WTC11 (cell line): ENCODE data around the gene SYNDIG1. TPM values are rescaled to one million over a fixed set of nuclear protein-coding genes. Genes with fewer than 3 reads are reported as not detected.
"Not testable (repeated sequence)": the region's sequence is repeated elsewhere in the genome, so short reads cannot be mapped to it uniquely, and the experiment has no call there.

Experiments
- ATAC-seq: fragments of 200-7000 bp; cut with Tn5 transposase; 2 replicates; pipeline ENCODE4 v1.10.0; 2021; ENCODE audit warnings: mild to moderate bottlenecking, moderate library complexity
- CTCF ChIA-PET: fragments of 300-600 bp; sonication (Branson Sonifier 250); formaldehyde crosslinking; loops from one replicate; lab custom pipeline; 2021; ENCODE audit warnings: antibody characterized with exemption; lab: Charles Lee
- POLR2A ChIA-PET: fragments of 350-600 bp; sonication (Branson Sonifier 250); formaldehyde crosslinking; loops from one replicate; lab custom pipeline; 2021; ENCODE audit warnings: antibody characterized with exemption; lab: Charles Lee
- DNase-seq: peaks from one replicate; pipeline ENCODE4 v3.0.0; 2021; ENCODE audit warnings: low spot score
- H3K27ac Mint-ChIP-seq: 2 replicates; pipeline ENCODE4 v1.8.0; 2021; ENCODE audit warnings: mixed read lengths
- H3K27me3 Mint-ChIP-seq: 2 replicates; pipeline ENCODE4 v1.8.0; 2021; ENCODE audit warnings: low read depth, mild to moderate bottlenecking, moderate library complexity, mixed read lengths
- H3K36me3 Mint-ChIP-seq: 2 replicates; pipeline ENCODE4 v1.8.0; 2021; ENCODE audit warnings: mixed read lengths
- H3K4me1 Mint-ChIP-seq: 2 replicates; pipeline ENCODE4 v1.8.0; 2022; ENCODE audit warnings: mixed read lengths
- H3K4me3 Mint-ChIP-seq: 2 replicates; pipeline ENCODE4 v1.8.0; 2021; ENCODE audit warnings: mild to moderate bottlenecking, moderate library complexity, mixed read lengths
- H3K9me3 Mint-ChIP-seq: 2 replicates; pipeline ENCODE4 v1.8.0; 2021; ENCODE audit warnings: mixed read lengths
- CREB1 ChIP-seq: sonication (generic); formaldehyde crosslinking; IDR thresholded peaks from 2 replicates; pipeline ENCODE4 v1.8.0; 2023; ENCODE audit warnings: mild to moderate bottlenecking, missing genetic modification reagents
- ELF4 ChIP-seq: sonication (generic); formaldehyde crosslinking; IDR thresholded peaks from 2 replicates; pipeline ENCODE4 v1.8.1; 2022; ENCODE audit warnings: low read depth, mild to moderate bottlenecking, moderate library complexity, missing genetic modification reagents
- ESRRA ChIP-seq: sonication (generic); formaldehyde crosslinking; IDR thresholded peaks from 2 replicates; pipeline ENCODE4 v1.8.1; 2022; ENCODE audit warnings: mild to moderate bottlenecking, missing genetic modification reagents, borderline replicate concordance
- JAZF1 ChIP-seq: fragments of 250-450 bp; sonication (Bioruptor Pico); IDR thresholded peaks from 2 replicates; pipeline ENCODE4 v1.9.0; 2021; ENCODE audit warnings: moderate library complexity, mild to moderate bottlenecking, inconsistent platforms
- KAT7 ChIP-seq: sonication (generic); formaldehyde crosslinking; IDR thresholded peaks from 2 replicates; pipeline ENCODE4 v1.8.1; 2023; ENCODE audit warnings: missing genetic modification reagents, mild to moderate bottlenecking, borderline replicate concordance
- NFATC4 ChIP-seq: fragments of 250-450 bp; sonication (Bioruptor Pico); IDR thresholded peaks from 2 replicates; pipeline ENCODE4 v1.9.0; 2021; ENCODE audit warnings: mild to moderate bottlenecking
- ZBTB21 ChIP-seq: sonication (generic); formaldehyde crosslinking; IDR thresholded peaks from 2 replicates; pipeline ENCODE4 v1.8.1; 2023; ENCODE audit warnings: mild to moderate bottlenecking, missing genetic modification reagents, borderline replicate concordance
- ZNF219 ChIP-seq: sonication (generic); formaldehyde crosslinking; IDR thresholded peaks from 2 replicates; pipeline ENCODE4 v1.8.0; 2023; ENCODE audit warnings: missing genetic modification reagents, mild to moderate bottlenecking, borderline replicate concordance
- ZNF232 ChIP-seq: sonication (generic); formaldehyde crosslinking; IDR thresholded peaks from 2 replicates; pipeline ENCODE4 v1.8.0; 2022; ENCODE audit warnings: mild to moderate bottlenecking, missing genetic modification reagents
- ZNF396 ChIP-seq: fragments of 250-450 bp; sonication (Bioruptor Pico); IDR thresholded peaks from 2 replicates; pipeline ENCODE4 v1.8.0; 2021; ENCODE audit warnings: mild to moderate bottlenecking, moderate library complexity, borderline replicate concordance
- ZNF423 ChIP-seq: fragments of 250-450 bp; sonication (Bioruptor Pico); IDR thresholded peaks from 2 replicates; pipeline ENCODE4 v2.1.2; 2022; ENCODE audit warnings: mild to moderate bottlenecking, moderate library complexity
- total RNA-seq: library from RNA; stranded (reverse); gene quantifications from 3 replicates; pipeline ENCODE4 v1.2.3, GENCODE V29; 2021
- TF ChIP-seq, protein P1 (sequence below): fragments of 250-450 bp; sonication (Bioruptor Pico); IDR thresholded peaks from 2 replicates; pipeline ENCODE4 v1.9.0; 2021; ENCODE audit warnings: mild to moderate bottlenecking, borderline replicate concordance
- TF ChIP-seq, protein P2 (sequence below): sonication (generic); formaldehyde crosslinking; IDR thresholded peaks from 2 replicates; pipeline ENCODE4 v1.8.0; 2023; ENCODE audit warnings: mild to moderate bottlenecking, missing genetic modification reagents
- TF ChIP-seq, protein P3 (sequence below): sonication (generic); formaldehyde crosslinking; IDR thresholded peaks from 2 replicates; pipeline ENCODE4 v1.8.1; 2023; ENCODE audit warnings: mild to moderate bottlenecking, missing genetic modification reagents
- TF ChIP-seq, protein P4 (sequence below): sonication (generic); formaldehyde crosslinking; IDR thresholded peaks from 2 replicates; pipeline ENCODE4 v1.8.1; 2022; ENCODE audit warnings: low read depth, missing genetic modification reagents, borderline replicate concordance
- TF ChIP-seq, protein P5 (sequence below): fragments of 250-450 bp; sonication (Bioruptor Pico); IDR thresholded peaks from 2 replicates; pipeline ENCODE4 v1.9.0; 2021; ENCODE audit warnings: moderate library complexity, mild to moderate bottlenecking, inconsistent platforms, borderline replicate concordance
- TF ChIP-seq, protein P6 (sequence below): sonication (generic); formaldehyde crosslinking; IDR thresholded peaks from 2 replicates; pipeline ENCODE4 v1.8.1; 2023; ENCODE audit warnings: mild to moderate bottlenecking, moderate library complexity, missing genetic modification reagents

Gene SYNDIG1
- total RNA-seq, 1 experiment from 2014 or later: 6.4 TPM

DNA sequence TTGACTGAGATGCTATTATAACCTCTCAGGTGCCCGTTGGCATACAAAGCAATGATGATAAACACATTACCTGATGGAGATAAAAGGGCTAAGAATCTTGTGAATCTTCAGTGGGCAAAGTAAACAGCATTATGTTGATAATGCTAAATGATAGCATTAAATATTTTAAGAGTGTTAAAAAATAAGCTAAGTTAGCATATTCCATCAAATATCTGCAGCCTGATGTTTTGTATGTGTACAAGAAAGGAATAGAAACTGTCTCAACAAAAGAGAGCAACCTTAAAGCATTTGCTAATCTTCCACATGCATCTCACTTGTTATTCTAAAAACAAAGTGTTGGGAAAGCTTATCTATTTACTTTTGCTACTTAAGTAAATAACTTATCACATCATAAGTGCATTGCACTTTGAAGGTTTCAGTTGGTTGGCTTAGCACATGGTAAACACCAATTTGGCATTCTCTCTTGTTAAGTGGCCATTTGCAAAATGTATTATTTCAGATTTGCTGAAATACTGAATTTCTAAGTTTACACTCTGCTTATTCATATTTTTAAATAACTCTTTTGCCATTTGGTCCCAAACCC lies 151.6 kb downstream of the SYNDIG1 start (continued):
- TF ChIP-seq, protein P1, sequence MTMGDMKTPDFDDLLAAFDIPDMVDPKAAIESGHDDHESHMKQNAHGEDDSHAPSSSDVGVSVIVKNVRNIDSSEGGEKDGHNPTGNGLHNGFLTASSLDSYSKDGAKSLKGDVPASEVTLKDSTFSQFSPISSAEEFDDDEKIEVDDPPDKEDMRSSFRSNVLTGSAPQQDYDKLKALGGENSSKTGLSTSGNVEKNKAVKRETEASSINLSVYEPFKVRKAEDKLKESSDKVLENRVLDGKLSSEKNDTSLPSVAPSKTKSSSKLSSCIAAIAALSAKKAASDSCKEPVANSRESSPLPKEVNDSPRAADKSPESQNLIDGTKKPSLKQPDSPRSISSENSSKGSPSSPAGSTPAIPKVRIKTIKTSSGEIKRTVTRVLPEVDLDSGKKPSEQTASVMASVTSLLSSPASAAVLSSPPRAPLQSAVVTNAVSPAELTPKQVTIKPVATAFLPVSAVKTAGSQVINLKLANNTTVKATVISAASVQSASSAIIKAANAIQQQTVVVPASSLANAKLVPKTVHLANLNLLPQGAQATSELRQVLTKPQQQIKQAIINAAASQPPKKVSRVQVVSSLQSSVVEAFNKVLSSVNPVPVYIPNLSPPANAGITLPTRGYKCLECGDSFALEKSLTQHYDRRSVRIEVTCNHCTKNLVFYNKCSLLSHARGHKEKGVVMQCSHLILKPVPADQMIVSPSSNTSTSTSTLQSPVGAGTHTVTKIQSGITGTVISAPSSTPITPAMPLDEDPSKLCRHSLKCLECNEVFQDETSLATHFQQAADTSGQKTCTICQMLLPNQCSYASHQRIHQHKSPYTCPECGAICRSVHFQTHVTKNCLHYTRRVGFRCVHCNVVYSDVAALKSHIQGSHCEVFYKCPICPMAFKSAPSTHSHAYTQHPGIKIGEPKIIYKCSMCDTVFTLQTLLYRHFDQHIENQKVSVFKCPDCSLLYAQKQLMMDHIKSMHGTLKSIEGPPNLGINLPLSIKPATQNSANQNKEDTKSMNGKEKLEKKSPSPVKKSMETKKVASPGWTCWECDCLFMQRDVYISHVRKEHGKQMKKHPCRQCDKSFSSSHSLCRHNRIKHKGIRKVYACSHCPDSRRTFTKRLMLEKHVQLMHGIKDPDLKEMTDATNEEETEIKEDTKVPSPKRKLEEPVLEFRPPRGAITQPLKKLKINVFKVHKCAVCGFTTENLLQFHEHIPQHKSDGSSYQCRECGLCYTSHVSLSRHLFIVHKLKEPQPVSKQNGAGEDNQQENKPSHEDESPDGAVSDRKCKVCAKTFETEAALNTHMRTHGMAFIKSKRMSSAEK (CRISPR knock-in tag): no peak
- no peak for TF ChIP-seq KAT7 (CRISPR knock-in tag)
- no peak for TF ChIP-seq ZNF423 (CRISPR knock-in tag)
- TF ChIP-seq, protein P2, sequence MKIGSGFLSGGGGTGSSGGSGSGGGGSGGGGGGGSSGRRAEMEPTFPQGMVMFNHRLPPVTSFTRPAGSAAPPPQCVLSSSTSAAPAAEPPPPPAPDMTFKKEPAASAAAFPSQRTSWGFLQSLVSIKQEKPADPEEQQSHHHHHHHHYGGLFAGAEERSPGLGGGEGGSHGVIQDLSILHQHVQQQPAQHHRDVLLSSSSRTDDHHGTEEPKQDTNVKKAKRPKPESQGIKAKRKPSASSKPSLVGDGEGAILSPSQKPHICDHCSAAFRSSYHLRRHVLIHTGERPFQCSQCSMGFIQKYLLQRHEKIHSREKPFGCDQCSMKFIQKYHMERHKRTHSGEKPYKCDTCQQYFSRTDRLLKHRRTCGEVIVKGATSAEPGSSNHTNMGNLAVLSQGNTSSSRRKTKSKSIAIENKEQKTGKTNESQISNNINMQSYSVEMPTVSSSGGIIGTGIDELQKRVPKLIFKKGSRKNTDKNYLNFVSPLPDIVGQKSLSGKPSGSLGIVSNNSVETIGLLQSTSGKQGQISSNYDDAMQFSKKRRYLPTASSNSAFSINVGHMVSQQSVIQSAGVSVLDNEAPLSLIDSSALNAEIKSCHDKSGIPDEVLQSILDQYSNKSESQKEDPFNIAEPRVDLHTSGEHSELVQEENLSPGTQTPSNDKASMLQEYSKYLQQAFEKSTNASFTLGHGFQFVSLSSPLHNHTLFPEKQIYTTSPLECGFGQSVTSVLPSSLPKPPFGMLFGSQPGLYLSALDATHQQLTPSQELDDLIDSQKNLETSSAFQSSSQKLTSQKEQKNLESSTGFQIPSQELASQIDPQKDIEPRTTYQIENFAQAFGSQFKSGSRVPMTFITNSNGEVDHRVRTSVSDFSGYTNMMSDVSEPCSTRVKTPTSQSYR (CRISPR knock-in tag): no peak
- TF ChIP-seq ESRRA (CRISPR knock-in tag): no peak

GRCh38 chr20:24622856-24623255 lies 153.4 kb downstream of the SYNDIG1 start:
- H3K4me3 Mint-ChIP-seq: no peak overlapping the region
- no peak for ATAC-seq
- no peak overlapping the region for H3K27ac Mint-ChIP-seq
- H3K9me3 Mint-ChIP-seq: peaks cover 33% of the 10 kb centered on the region
- peaks cover 9% of the 10 kb centered on the region for H3K36me3 Mint-ChIP-seq
- no peak for DNase-seq
- POLR2A ChIA-PET: no interaction called here
- 0 out of 2 replicates have a peak, but pooled peaks cover 2% of the 10 kb centered on the region for H3K4me1 Mint-ChIP-seq
- CTCF ChIA-PET: no interaction called here
- TF ChIP-seq, protein P3, sequence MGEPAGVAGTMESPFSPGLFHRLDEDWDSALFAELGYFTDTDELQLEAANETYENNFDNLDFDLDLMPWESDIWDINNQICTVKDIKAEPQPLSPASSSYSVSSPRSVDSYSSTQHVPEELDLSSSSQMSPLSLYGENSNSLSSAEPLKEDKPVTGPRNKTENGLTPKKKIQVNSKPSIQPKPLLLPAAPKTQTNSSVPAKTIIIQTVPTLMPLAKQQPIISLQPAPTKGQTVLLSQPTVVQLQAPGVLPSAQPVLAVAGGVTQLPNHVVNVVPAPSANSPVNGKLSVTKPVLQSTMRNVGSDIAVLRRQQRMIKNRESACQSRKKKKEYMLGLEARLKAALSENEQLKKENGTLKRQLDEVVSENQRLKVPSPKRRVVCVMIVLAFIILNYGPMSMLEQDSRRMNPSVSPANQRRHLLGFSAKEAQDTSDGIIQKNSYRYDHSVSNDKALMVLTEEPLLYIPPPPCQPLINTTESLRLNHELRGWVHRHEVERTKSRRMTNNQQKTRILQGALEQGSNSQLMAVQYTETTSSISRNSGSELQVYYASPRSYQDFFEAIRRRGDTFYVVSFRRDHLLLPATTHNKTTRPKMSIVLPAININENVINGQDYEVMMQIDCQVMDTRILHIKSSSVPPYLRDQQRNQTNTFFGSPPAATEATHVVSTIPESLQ (CRISPR knock-in tag): no peak
- no peak for TF ChIP-seq ZBTB21 (CRISPR knock-in tag)
- no peaks in the 10 kb centered on the region for H3K27me3 Mint-ChIP-seq

DNA sequence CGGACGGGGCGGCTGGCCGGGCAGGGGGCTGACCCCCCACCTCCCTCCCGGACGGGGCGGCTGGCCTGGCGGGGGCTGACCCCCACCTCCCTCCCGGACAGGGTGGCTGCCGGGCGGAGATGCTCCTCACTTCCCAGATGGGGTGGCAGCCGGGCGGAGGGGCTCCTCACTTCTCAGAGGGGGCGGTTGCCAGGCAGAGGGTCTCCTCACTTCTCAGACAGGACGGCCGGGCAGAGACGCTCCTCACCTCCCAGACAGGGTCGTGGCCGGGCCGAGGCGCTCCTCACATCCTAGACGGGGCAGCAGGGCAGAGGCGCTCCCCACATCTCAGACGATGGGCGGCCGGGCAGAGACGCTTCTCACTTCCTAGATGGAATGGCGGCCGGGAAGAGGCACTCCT lies 156.7 kb downstream of the SYNDIG1 start:
- H3K36me3 Mint-ChIP-seq, H3K4me3 Mint-ChIP-seq, DNase-seq, POLR2A ChIA-PET, ATAC-seq, H3K27ac Mint-ChIP-seq, H3K4me1 Mint-ChIP-seq, H3K27me3 Mint-ChIP-seq, CTCF ChIA-PET: not testable (repeated sequence)
- peaks cover 33% of the 10 kb centered on the region for H3K9me3 Mint-ChIP-seq

DNA sequence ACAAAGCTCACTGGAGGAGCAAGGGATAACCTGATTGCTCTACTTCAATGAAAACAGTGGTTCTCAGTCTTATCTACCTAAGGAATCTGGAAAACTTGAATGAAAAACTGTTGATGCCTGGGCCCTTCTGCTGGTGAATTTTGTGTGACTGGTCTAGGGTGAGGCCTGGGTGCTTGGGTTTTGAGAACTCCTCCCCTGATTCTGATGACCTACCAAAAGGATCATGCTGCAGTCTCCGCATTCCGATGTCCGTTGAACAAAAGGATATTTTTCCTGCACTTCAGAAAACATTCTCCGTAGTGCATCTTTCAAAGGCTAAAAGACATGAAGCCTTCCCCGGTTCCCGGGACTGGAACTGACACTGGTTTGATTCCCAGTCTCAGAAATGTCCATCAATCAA lies 157.9 kb downstream of the SYNDIG1 start:
- CTCF ChIA-PET: no interaction called here
- POLR2A ChIA-PET: no interaction called here
- Mint-ChIP-seq H3K9me3 (peaks cover 28% of the 10 kb centered on the region), H3K27ac (no peak overlapping the region), H3K27me3 (no peaks in the 10 kb centered on the region), H3K4me3 (no peak overlapping the region), H3K4me1 (0 out of 2 replicates have a peak, but pooled peaks cover under 1% of the 10 kb centered on the region), H3K36me3 (peaks cover 9% of the 10 kb centered on the region)
- DNase-seq: no peak
- ATAC-seq: no peak
- TF ChIP-seq, protein P4, sequence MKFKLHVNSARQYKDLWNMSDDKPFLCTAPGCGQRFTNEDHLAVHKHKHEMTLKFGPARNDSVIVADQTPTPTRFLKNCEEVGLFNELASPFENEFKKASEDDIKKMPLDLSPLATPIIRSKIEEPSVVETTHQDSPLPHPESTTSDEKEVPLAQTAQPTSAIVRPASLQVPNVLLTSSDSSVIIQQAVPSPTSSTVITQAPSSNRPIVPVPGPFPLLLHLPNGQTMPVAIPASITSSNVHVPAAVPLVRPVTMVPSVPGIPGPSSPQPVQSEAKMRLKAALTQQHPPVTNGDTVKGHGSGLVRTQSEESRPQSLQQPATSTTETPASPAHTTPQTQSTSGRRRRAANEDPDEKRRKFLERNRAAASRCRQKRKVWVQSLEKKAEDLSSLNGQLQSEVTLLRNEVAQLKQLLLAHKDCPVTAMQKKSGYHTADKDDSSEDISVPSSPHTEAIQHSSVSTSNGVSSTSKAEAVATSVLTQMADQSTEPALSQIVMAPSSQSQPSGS (CRISPR knock-in tag): no peak
- no peak for TF ChIP-seq NFATC4 (CRISPR knock-in tag)
- TF ChIP-seq, protein P5, sequence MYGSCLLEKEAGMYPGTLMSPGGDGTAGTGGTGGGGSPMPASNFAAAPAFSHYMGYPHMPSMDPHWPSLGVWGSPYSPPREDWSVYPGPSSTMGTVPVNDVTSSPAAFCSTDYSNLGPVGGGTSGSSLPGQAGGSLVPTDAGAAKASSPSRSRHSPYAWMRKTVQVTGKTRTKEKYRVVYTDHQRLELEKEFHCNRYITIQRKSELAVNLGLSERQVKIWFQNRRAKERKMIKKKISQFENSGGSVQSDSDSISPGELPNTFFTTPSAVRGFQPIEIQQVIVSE (CRISPR knock-in tag): no peak
- TF ChIP-seq, protein P6, sequence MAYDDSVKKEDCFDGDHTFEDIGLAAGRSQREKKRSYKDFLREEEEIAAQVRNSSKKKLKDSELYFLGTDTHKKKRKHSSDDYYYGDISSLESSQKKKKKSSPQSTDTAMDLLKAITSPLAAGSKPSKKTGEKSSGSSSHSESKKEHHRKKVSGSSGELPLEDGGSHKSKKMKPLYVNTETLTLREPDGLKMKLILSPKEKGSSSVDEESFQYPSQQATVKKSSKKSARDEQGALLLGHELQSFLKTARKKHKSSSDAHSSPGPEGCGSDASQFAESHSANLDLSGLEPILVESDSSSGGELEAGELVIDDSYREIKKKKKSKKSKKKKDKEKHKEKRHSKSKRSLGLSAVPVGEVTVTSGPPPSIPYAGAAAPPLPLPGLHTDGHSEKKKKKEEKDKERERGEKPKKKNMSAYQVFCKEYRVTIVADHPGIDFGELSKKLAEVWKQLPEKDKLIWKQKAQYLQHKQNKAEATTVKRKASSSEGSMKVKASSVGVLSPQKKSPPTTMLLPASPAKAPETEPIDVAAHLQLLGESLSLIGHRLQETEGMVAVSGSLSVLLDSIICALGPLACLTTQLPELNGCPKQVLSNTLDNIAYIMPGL (CRISPR knock-in tag): no peak
- no peak for TF ChIP-seq ELF4 (CRISPR knock-in tag)
- no peak for TF ChIP-seq JAZF1 (CRISPR knock-in tag)
- TF ChIP-seq ZNF232: no peak
- TF ChIP-seq ZNF219 (CRISPR knock-in tag): no peak
- TF ChIP-seq CREB1 (CRISPR knock-in tag): no peak
- no peak for TF ChIP-seq ZNF396
